GM23248 (cell line): ENCODE measurements around the gene TNKS1BP1.

Experiments
- EZH2 ChIP-seq: fragments of 200-600 bp; sonication (generic); IDR thresholded peaks from 2 replicates; pipeline ENCODE4 v1.6.1; 2018; ENCODE audit warnings: antibody characterized with exemption, mild to moderate bottlenecking; ENCODE audit not compliant: insufficient read depth, poor library complexity, severe bottlenecking
- EZH2phosphoT487 ChIP-seq: fragments of 200-600 bp; sonication (generic); IDR thresholded peaks from 2 replicates; pipeline ENCODE4 v1.6.1; 2018; ENCODE audit warnings: antibody characterized with exemption, moderate library complexity, mild to moderate bottlenecking, low read depth; ENCODE audit not compliant: insufficient read depth

- TF ChIP-seq EZH2, result no peak
- no peak for TF ChIP-seq EZH2phosphoT487
Measured at GRCh38 chr11:57370251-57370650, 45.5 kb upstream of the TNKS1BP1 start.
